Measurements from ENCODE around the gene MYF6. TPM values are rescaled to one million over a fixed set of nuclear protein-coding genes. Genes with fewer than 3 reads are reported as not detected.
A peak's percentile ranks its signal among the peaks of the same experiment; 100 is the strongest.
"Not testable (repeated sequence)": the region's sequence is repeated elsewhere in the genome, so short reads cannot be mapped to it uniquely, and the experiment has no call there.

MYF6 gene
- total RNA-seq, 1 donor = not detected

DNA sequence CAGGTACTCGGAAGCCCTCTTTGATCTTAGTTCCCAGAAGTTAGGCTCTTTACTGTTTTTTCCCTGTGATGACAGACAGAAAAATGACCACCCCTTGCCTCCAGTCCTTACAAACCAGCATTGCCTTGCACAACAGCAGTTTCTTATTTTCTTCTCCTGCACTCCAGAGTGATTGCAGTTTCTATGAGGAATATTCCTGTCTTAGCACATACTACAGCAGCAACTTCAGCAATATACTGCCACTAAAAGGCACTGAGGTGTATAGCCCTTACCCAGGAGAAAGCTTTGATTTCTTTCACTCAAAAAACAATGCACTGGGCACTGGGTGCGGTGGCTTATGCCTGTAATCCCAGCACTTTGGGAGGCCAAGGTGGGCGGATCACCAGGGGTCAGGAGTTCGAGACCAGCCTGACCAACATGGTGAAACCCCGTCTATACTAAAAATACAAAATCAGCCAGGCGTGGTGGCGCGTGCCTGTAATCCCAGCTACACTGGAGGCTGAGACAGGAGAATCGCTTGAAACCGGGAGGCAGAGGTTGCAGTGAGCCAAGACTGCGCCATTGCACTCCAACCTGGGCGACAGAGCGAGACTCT, 31.3 kb upstream of the MYF6 start:
- H4K20me1 ChIP-seq (ENCODE audit: insufficient read depth, low read length); H3K9me3 ChIP-seq (ENCODE audit: low read depth, low read length); H3K27me3 ChIP-seq (ENCODE audit: insufficient read depth, low read length); H3K27ac ChIP-seq (ENCODE audit: low read depth, low read length); H3K4me3 ChIP-seq (ENCODE audit: insufficient read depth, low read length); H3K36me3 ChIP-seq (ENCODE audit: insufficient read depth, low read length); H3K79me2 ChIP-seq (ENCODE audit: insufficient read depth, low read length); DNase-seq (ENCODE audit: insufficient read length, low spot score, missing footprints); H3K4me2 ChIP-seq (ENCODE audit: insufficient read depth, low read length); H3K4me1 ChIP-seq (ENCODE audit: insufficient read depth, low read length): not testable (repeated sequence)
- peak; percentile 35 for TF ChIP-seq CTCF (IDR thresholded peaks at IDR 0.05; ENCODE audit: extremely low read depth, low read depth, low read length)
- peak overlapping the region; percentile 11 for H2AFZ ChIP-seq (ENCODE audit: low read length)

- no peaks in the 10 kb centered on the region for H3K4me1 ChIP-seq (ENCODE audit: insufficient read depth, low read length)
- no peak for DNase-seq (ENCODE audit: insufficient read length, low spot score, missing footprints)
- H3K4me3 ChIP-seq (ENCODE audit: insufficient read depth, low read length) = no peak overlapping the region
- no peak overlapping the region for H2AFZ ChIP-seq (ENCODE audit: low read length)
- no peak overlapping the region for H3K27ac ChIP-seq (ENCODE audit: low read depth, low read length)
- no peaks in the 10 kb centered on the region for H4K20me1 ChIP-seq (ENCODE audit: insufficient read depth, low read length)
- no peaks in the 10 kb centered on the region for H3K9me3 ChIP-seq (ENCODE audit: low read depth, low read length)
- no peaks in the 10 kb centered on the region for H3K27me3 ChIP-seq (ENCODE audit: insufficient read depth, low read length)
- H3K79me2 ChIP-seq (ENCODE audit: insufficient read depth, low read length) = no peaks in the 10 kb centered on the region
- no peak for TF ChIP-seq CTCF (IDR thresholded peaks at IDR 0.05; ENCODE audit: extremely low read depth, low read depth, low read length)
- no peaks in the 10 kb centered on the region for H3K36me3 ChIP-seq (ENCODE audit: insufficient read depth, low read length)
- H3K4me2 ChIP-seq (ENCODE audit: insufficient read depth, low read length) = no peak overlapping the region
Observed at GRCh38 chr12:80676856-80677255, 30.6 kb upstream of the MYF6 start.

DNA sequence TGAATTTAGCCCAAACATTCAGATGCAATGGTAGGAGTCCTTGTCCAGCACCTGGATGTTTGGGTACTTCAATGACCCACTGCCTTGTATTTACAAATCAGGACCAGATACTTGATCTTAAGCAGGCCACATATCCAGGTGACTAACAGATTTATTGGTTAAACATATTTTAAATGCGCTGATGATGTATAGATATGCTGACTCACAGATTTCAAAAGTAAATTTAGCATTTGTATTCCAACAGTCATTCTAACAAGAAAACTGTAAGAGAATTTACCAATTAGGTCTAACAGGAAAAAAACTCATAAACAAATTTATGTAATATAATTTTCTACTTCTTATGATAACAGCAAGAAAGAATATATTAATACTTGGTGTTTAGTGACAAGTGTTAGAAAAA, 29.4 kb upstream of the MYF6 start:
- Histone ChIP-seq H3K4me1 (ENCODE audit: insufficient read depth, low read length) (no peaks in the 10 kb centered on the region), H2AFZ (ENCODE audit: low read length) (no peak overlapping the region), H3K79me2 (ENCODE audit: insufficient read depth, low read length) (no peaks in the 10 kb centered on the region), H3K27ac (ENCODE audit: low read depth, low read length) (no peak overlapping the region), H3K9me3 (ENCODE audit: low read depth, low read length) (no peaks in the 10 kb centered on the region), H3K4me3 (ENCODE audit: insufficient read depth, low read length) (no peak overlapping the region), H3K4me2 (ENCODE audit: insufficient read depth, low read length) (no peak overlapping the region), H4K20me1 (ENCODE audit: insufficient read depth, low read length) (no peaks in the 10 kb centered on the region), H3K27me3 (ENCODE audit: insufficient read depth, low read length) (no peaks in the 10 kb centered on the region), H3K36me3 (ENCODE audit: insufficient read depth, low read length) (no peaks in the 10 kb centered on the region)
- no peak for DNase-seq (ENCODE audit: insufficient read length, low spot score, missing footprints)
- no peak for TF ChIP-seq CTCF (IDR thresholded peaks at IDR 0.05; ENCODE audit: extremely low read depth, low read depth, low read length)

- no peak for TF ChIP-seq CTCF (IDR thresholded peaks at IDR 0.05; ENCODE audit: extremely low read depth, low read depth, low read length)
- Histone ChIP-seq H3K79me2 (ENCODE audit: insufficient read depth, low read length) (no peaks in the 10 kb centered on the region), H3K36me3 (ENCODE audit: insufficient read depth, low read length) (no peaks in the 10 kb centered on the region), H3K27ac (ENCODE audit: low read depth, low read length) (no peak overlapping the region), H3K27me3 (ENCODE audit: insufficient read depth, low read length) (no peaks in the 10 kb centered on the region), H2AFZ (ENCODE audit: low read length) (no peak overlapping the region), H3K4me3 (ENCODE audit: insufficient read depth, low read length) (no peak overlapping the region), H3K9me3 (ENCODE audit: low read depth, low read length) (no peaks in the 10 kb centered on the region), H4K20me1 (ENCODE audit: insufficient read depth, low read length) (no peaks in the 10 kb centered on the region), H3K4me1 (ENCODE audit: insufficient read depth, low read length) (no peaks in the 10 kb centered on the region), H3K4me2 (ENCODE audit: insufficient read depth, low read length) (no peak overlapping the region)
- no peak for DNase-seq (ENCODE audit: insufficient read length, low spot score, missing footprints)
Observed at GRCh38 chr12:80679346-80680131, 27.9 kb upstream of the MYF6 start.

Data from osteoblast (primary cell).